Left lung (tissue), 10 donors: ENCODE measurements around the gene KLHDC4. TPM values are rescaled to one million over a fixed set of nuclear protein-coding genes. Genes with fewer than 3 reads are reported as not detected.
"Not testable (repeated sequence)": the region's sequence is repeated elsewhere in the genome, so short reads cannot be mapped to it uniquely, and the experiment has no call there.

ENCODE experiments used
- ATAC-seq: fragments of 200-7000 bp; cut with Tn5 transposase; one replicate; pipeline ENCODE4 v1.9.1; 2020; ENCODE audit warnings: moderate library complexity
- DNase-seq, 4 donors: peaks; one replicate each; pipeline ENCODE4 v3.0.0-alpha.2; 2013 to 2020
- H3K27ac ChIP-seq, 2 donors: fragments of 200-600 bp; sonication (generic) in 1 of 2; one replicate each; pipeline versions ENCODE4 v1.5.0 to v1.8.0; 2020 to 2021
- H3K27me3 ChIP-seq, 2 donors: fragments of 200-600 bp; sonication (generic) in 1 of 2; one replicate each; pipeline versions ENCODE4 v1.5.0 to v1.8.0; 2020 to 2021
- H3K36me3 ChIP-seq, 2 donors: fragments of 200-600 bp; sonication (generic) in 1 of 2; one replicate each; pipeline versions ENCODE4 v1.5.0 to v1.8.0; 2020 to 2021
- H3K4me1 ChIP-seq, 2 donors: fragments of 200-600 bp; one replicate each; pipeline ENCODE4 v1.8.0; 2021
- H3K4me3 ChIP-seq, 2 donors: fragments of 200-600 bp; sonication (generic) in 1 of 2; one replicate each; pipeline versions ENCODE4 v1.5.0 to v1.8.0; 2020 to 2021; ENCODE audit warnings: mild to moderate bottlenecking in 1 of 2
- H3K9me3 ChIP-seq, 2 donors: fragments of 200-600 bp; sonication (generic) in 1 of 2; one replicate each; pipeline versions ENCODE4 v1.5.0 to v1.8.0; 2020 to 2021
- intact Hi-C, 2 donors: fragments of 100-400 bp; cut with DNase I; formaldehyde crosslinking; loops; one replicate each; pipeline versions ENCODE4 v1.11.2 to v1.14.2; 2022
- polyA plus RNA-seq, 6 donors: library from polyadenylated mRNA; unstranded; fragments of 120-200 nt; gene quantifications; one replicate each; pipeline ENCODE4 v1.2.1, GENCODE V29; 2013; ENCODE audit not compliant: insufficient read length in 6 of 6
- total RNA-seq, 2 donors: library from RNA; stranded (reverse); fragmentation: NEBNext Ultra II Directional; extraction: Animal tissue kit (Norgen Biotek cat#: 25700); gene quantifications; one replicate each; pipeline ENCODE4 v1.2.1, GENCODE V29; 2021
- TF ChIP-seq, protein P1 (sequence below), 2 donors: fragments of 200-600 bp; sonication (generic) in 1 of 2; IDR thresholded peaks; one replicate each; pipeline versions ENCODE4 v1.5.0 to v1.8.0; 2021; ENCODE audit warnings: antibody characterized with exemption in 2 of 2
- donor health status: DM: no; HTN: yes; CAD: no.
- donor health status: DM: no; HTN: no; CAD: no.

The KLHDC4 gene
- total and polyA plus RNA-seq, 8 donors = 31.3 to 46.7 (median 36.9) TPM

DNA sequence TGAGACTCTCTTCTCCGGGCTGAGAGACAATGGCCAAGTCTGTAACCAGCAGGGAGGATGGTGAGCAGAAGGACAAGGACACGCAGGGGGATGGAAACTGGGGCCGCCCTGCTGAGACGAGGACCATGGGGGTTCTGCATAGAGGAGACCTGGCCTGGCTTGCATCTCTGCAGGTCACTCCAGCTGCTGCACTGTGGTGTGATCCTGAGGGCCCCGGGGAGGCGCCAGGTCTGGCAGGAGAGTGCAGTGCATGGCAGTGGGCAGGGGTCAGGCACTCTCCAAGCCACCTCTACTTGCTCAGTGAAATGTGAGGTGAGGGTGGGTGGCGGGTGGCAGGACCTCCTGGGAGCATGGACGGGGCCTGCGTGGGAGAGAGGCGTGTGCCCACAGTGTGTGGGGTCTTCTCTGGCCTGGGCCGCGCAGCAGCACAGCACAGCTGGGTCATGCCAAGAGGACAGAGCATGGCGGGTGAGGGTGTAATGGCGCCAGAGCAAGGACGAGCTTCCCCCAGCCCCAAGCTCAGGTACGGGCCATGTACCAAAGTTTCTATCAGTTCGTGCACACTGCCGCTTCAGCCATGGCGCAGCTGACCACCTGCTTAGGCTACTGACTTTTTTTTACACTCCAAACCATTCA, 43.1 kb downstream of the KLHDC4 start:
- intact Hi-C loops = no loop called here
- DNase-seq = peak in 1 of 4 donors; percentile 70
- Histone ChIP-seq H3K4me3 (no peak overlapping the region), H3K9me3 (no peaks in the 10 kb centered on the region), H3K27me3 (no peaks in the 10 kb centered on the region), H3K27ac (no peak overlapping the region), H3K36me3 (peaks cover 0 to 56% of the 10 kb centered on the region in 2 donors), H3K4me1 (peaks cover 3 to 5% of the 10 kb centered on the region in 2 donors)
- TF ChIP-seq, protein P1, sequence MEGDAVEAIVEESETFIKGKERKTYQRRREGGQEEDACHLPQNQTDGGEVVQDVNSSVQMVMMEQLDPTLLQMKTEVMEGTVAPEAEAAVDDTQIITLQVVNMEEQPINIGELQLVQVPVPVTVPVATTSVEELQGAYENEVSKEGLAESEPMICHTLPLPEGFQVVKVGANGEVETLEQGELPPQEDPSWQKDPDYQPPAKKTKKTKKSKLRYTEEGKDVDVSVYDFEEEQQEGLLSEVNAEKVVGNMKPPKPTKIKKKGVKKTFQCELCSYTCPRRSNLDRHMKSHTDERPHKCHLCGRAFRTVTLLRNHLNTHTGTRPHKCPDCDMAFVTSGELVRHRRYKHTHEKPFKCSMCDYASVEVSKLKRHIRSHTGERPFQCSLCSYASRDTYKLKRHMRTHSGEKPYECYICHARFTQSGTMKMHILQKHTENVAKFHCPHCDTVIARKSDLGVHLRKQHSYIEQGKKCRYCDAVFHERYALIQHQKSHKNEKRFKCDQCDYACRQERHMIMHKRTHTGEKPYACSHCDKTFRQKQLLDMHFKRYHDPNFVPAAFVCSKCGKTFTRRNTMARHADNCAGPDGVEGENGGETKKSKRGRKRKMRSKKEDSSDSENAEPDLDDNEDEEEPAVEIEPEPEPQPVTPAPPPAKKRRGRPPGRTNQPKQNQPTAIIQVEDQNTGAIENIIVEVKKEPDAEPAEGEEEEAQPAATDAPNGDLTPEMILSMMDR (IDR thresholded peaks at IDR 0.05) = no peak
- no peak for ATAC-seq

DNA sequence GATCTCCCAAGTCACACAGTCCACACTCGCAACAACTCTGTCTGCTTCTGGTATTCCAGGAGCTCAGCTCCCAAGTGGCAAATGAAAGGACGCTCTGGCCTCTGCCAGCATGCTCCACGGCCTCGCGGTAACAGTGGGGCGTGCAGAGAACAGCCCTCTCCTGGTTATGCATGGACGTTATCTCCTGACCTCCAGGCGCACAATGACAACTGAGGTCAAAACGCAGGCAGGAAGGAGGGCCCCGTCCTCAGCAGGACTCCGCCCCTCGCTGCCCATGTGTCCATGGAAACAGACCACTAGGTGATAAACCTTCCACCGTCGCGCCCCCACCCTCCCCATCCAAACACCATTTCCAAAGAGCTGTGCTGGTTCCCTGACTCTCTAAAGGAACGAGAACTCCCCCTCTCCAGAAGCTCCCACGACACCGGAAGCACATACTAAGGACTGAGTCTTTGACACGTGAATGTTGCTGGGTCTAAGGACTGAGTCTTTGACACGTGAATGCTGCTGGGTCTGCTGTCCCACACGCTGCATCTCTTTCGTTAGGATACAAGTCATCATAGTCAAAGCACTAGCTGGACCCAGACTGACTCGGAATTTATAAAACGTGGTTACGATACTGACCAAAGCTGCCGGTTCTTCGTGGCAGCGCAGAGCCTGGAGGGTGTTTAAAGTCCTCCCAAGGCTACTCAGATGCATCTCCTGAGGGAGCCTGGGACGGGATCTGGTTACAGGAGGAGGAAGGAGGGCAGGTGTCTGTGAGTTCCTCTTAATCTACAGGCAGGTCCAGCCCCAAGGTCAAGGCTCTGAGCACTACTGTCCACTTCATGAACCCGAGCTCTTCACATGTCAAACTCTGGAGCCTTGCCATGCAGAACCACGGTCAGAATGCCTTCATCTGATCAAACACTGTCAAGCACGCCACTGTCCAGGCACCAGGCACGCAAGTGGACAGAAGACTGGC, 43.9 kb downstream of the KLHDC4 start:
- DNase-seq = no peak
- no peaks in the 10 kb centered on the region for H3K27me3 ChIP-seq
- no peaks in the 10 kb centered on the region for H3K9me3 ChIP-seq

GRCh38 chr16:87720446-87720845, 45.3 kb downstream of the KLHDC4 start:
- no peak for DNase-seq

More for the DNA sequence above, 43.9 kb downstream of the KLHDC4 start:
- Histone ChIP-seq H3K4me3 (no peak overlapping the region), H3K36me3 (peaks cover 0 to 62% of the 10 kb centered on the region in 2 donors), H3K27ac (no peak overlapping the region), H3K4me1 (peaks cover 3 to 5% of the 10 kb centered on the region in 2 donors)
- TF ChIP-seq, protein P1 (IDR thresholded peaks at IDR 0.05) = no peak
- no peak for ATAC-seq
- intact Hi-C loops = no loop called here

DNA sequence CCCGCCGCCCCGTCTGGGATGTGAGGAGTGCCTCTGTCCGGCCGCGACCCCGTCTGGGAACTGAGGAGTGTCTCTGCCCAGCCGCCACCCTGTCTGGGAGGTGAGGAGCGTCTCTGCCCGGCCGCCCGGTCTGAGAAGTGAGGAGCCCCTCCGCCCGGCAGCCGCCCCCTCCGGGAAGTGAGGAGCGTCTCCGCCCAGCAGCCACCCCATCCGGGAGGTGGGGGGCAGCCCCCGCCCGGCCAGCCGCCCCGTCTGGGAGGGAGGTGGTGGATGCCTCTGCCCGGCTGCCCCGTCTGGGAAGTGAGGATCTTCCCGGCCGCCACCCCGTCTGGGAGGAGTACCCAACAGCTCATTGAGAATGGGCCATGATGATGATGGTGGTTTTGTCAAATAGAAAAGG, 47.0 kb downstream of the KLHDC4 start:
- ATAC-seq, intact Hi-C loops, H3K4me3 ChIP-seq, H3K4me1 ChIP-seq, H3K9me3 ChIP-seq, H3K27me3 ChIP-seq, H3K27ac ChIP-seq: not testable (repeated sequence)
- H3K36me3 ChIP-seq = peaks cover 0 to 80% of the 10 kb centered on the region in 2 donors
- DNase-seq = peak in 1 of 4 donors; percentile 75

More at GRCh38 chr16:87720446-87720845, 45.3 kb downstream of the KLHDC4 start:
- Histone ChIP-seq H3K27ac (no peak overlapping the region), H3K36me3 (peaks cover 0 to 70% of the 10 kb centered on the region in 2 donors), H3K9me3 (no peaks in the 10 kb centered on the region), H3K4me1 (peaks cover 3 to 5% of the 10 kb centered on the region in 2 donors), H3K4me3 (no peak overlapping the region), H3K27me3 (no peaks in the 10 kb centered on the region)
- ATAC-seq = no peak
- TF ChIP-seq, protein P1 (IDR thresholded peaks at IDR 0.05) = no peak
- intact Hi-C loops = no loop called here

GRCh38 chr16:87715658-87716057, 50.1 kb downstream of the KLHDC4 start:
- no peaks in the 10 kb centered on the region for H3K9me3 ChIP-seq
- H3K4me3 ChIP-seq = no peak overlapping the region
- peaks cover 0 to 85% of the 10 kb centered on the region in 2 donors for H3K36me3 ChIP-seq
- intact Hi-C loops = no loop called here
- DNase-seq (no peak), ATAC-seq (no peak)
- H3K27me3 ChIP-seq = no peaks in the 10 kb centered on the region
- H3K4me1 ChIP-seq = no peaks in the 10 kb centered on the region
- no peak overlapping the region for H3K27ac ChIP-seq
- TF ChIP-seq, protein P1 (IDR thresholded peaks at IDR 0.05) = no peak
